B cell (primary cell): ENCODE results near the gene ARHGAP15. TPM values are rescaled to one million over a fixed set of nuclear protein-coding genes. Genes with fewer than 3 reads are reported as not detected.

Experiments used
- ATAC-seq: fragments of 200-7000 bp; cut with Tn5 transposase; one replicate; pipeline ENCODE4 v1.10.0; 2021; ENCODE audit warnings: low read depth, mild to moderate bottlenecking, moderate number of reproducible peaks, moderate library complexity
- CTCF ChIA-PET: fragments of 350-600 bp; sonication (Branson Sonifier 250); formaldehyde crosslinking; loops from one replicate; lab custom pipeline; 2021; ENCODE audit warnings: antibody characterized with exemption, inconsistent platforms; lab: Charles Lee
- POLR2A ChIA-PET: fragments of 350-600 bp; sonication (Branson Sonifier 250); formaldehyde crosslinking; loops from one replicate; lab custom pipeline; 2021; ENCODE audit warnings: antibody characterized with exemption; lab: Charles Lee
- DNase-seq: peaks from one replicate; pipeline ENCODE4 v3.0.0; 2013
- H2AFZ ChIP-seq: 2 replicates; pipeline ENCODE4 v1.6.1; 2012; ENCODE audit warnings: mild to moderate bottlenecking, low read depth, low read length; ENCODE audit not compliant: insufficient read depth, poor library complexity, severe bottlenecking
- H3K27ac ChIP-seq, 2 donors: 1 replicate in 1 of 2; 2 replicates in 1 of 2; pipeline ENCODE4 v1.5.1; 2012 to 2013; ENCODE audit warnings: low read length in 2 of 2, mild to moderate bottlenecking in 2 of 2, moderate library complexity in 1 of 2
- H3K27me3 ChIP-seq, 4 experiments: fragments of 200-600 bp in 1 of 4; sonication (generic) in 1 of 4; replicated peaks in 1 of 4; 1 replicate in 2 of 4; 2 replicates in 2 of 4; pipeline versions ENCODE4 v1.6.1 to v1.7.0; 2013 to 2016; ENCODE audit warnings: low read length in 3 of 4, mild to moderate bottlenecking in 2 of 4, mixed read lengths in 1 of 4, moderate library complexity in 1 of 4; ENCODE audit not compliant: insufficient read depth in 4 of 4, control insufficient read depth in 3 of 4; ENCODE audit errors: control extremely low read depth in 1 of 4
- H3K36me3 ChIP-seq, 2 experiments: replicated peaks in 1 of 2; 1 replicate in 1 of 2; 2 replicates in 1 of 2; pipeline versions ENCODE4 v1.6.1 to v1.7.1; 2013; ENCODE audit warnings: low read length in 1 of 2; ENCODE audit not compliant: insufficient read depth in 2 of 2, control insufficient read depth in 1 of 2; ENCODE audit errors: control extremely low read depth in 1 of 2, extremely low read depth in 1 of 2
- H3K4me1 ChIP-seq, 2 donors: fragments of 200-600 bp in 1 of 2; sonication (generic) in 1 of 2; 1 replicate in 1 of 2; 2 replicates in 1 of 2; pipeline versions ENCODE4 v1.5.1 to v1.6.1; 2013 to 2017; ENCODE audit warnings: low read length in 2 of 2; ENCODE audit not compliant: control insufficient read depth in 2 of 2, insufficient read depth in 2 of 2
- H3K4me2 ChIP-seq: replicated peaks from 2 replicates; pipeline ENCODE3; 2012; ENCODE audit warnings: mild to moderate bottlenecking, low read depth, low read length; ENCODE audit not compliant: poor library complexity, severe bottlenecking
- H3K4me3 ChIP-seq, 5 experiments: fragments of 200-600 bp in 1 of 5; sonication (generic) in 1 of 5; 1 replicate in 3 of 5; 2 replicates in 2 of 5; pipeline versions ENCODE4 v1.5.1 to v1.7.0; 2011 to 2016; ENCODE audit warnings: low read length in 4 of 5, mild to moderate bottlenecking in 4 of 5, low read depth in 2 of 5, control low read depth in 1 of 5, moderate library complexity in 1 of 5; ENCODE audit not compliant: insufficient read depth in 1 of 5; ENCODE audit errors: control extremely low read depth in 1 of 5, extremely low read depth in 1 of 5
- H3K79me2 ChIP-seq: fragments of 200-600 bp; sonication (generic); one replicate; pipeline ENCODE4 v1.6.0; 2016; ENCODE audit warnings: low read length; ENCODE audit not compliant: control insufficient read depth, insufficient read depth
- H3K9ac ChIP-seq: fragments of 200-600 bp; sonication (generic); 2 replicates; pipeline ENCODE4 v1.6.1; 2017; ENCODE audit warnings: mild to moderate bottlenecking, low read length, moderate library complexity
- H3K9me3 ChIP-seq, 3 donors: one replicate each; pipeline versions ENCODE4 v1.6.1 to v1.7.1; 2013; ENCODE audit warnings: low read length in 2 of 3; ENCODE audit not compliant: control insufficient read depth in 2 of 3, insufficient read depth in 1 of 3; ENCODE audit errors: control extremely low read depth in 1 of 3
- H4K20me1 ChIP-seq: 2 replicates; pipeline ENCODE4 v1.6.0; 2012; ENCODE audit warnings: mild to moderate bottlenecking, low read length; ENCODE audit not compliant: insufficient read depth, control insufficient read depth, poor library complexity, severe bottlenecking
- H3K27ac Mint-ChIP-seq: one replicate; pipeline ENCODE4 v1.8.0; 2021; ENCODE audit warnings: mixed read lengths
- H3K27me3 Mint-ChIP-seq: one replicate; pipeline ENCODE4 v1.8.0; 2021; ENCODE audit warnings: mixed read lengths
- H3K4me1 Mint-ChIP-seq: one replicate; pipeline ENCODE4 v1.8.0; 2021; ENCODE audit warnings: mixed read lengths
- H3K4me3 Mint-ChIP-seq: one replicate; pipeline ENCODE4 v1.8.0; 2021; ENCODE audit warnings: mixed read lengths
- H3K9me3 Mint-ChIP-seq: one replicate; pipeline ENCODE4 v1.8.0; 2022; ENCODE audit warnings: mixed read lengths; ENCODE audit not compliant: insufficient read depth
- EZH2 ChIP-seq: IDR thresholded peaks from 2 replicates; pipeline ENCODE4 v1.6.1; 2012; ENCODE audit warnings: borderline replicate concordance, low read depth, mild to moderate bottlenecking, moderate library complexity, low read length; ENCODE audit not compliant: insufficient read depth, poor library complexity, severe bottlenecking
- WGBS: methylation state at CpG from one replicate; pipeline ENCODE4 v1.1.5; 2013; ENCODE audit warnings: missing lambda C conversion rate; ENCODE audit not compliant: insufficient coverage; 5-methylcytosine and 5-hydroxymethylcytosine counted together
- intact Hi-C: fragments of 100-400 bp; cut with micrococcal nuclease; formaldehyde crosslinking; loops from one replicate; pipeline ENCODE4 v1.10.0; 2022
- polyA plus RNA-seq: library from polyadenylated mRNA; depleted of rRNA; stranded (reverse); fragments of >200 nt; gene quantifications from 2 replicates; pipeline ENCODE4 v1.2.3, GENCODE V29; 2012
- total RNA-seq, 2 donors: library from RNA; stranded (reverse); fragments of 120-200 nt in 1 of 2; gene quantifications; 1 replicate in 1 of 2; 2 replicates in 1 of 2; pipeline versions ENCODE4 v1.2.3 to v1.2.4, GENCODE V29; 2013 to 2022
- TF ChIP-seq, protein P1 (sequence below): fragments of 200-600 bp; IDR thresholded peaks from one replicate; pipeline ENCODE4 v1.8.0; 2022; ENCODE audit warnings: antibody characterized with exemption, mild to moderate bottlenecking

Gene ARHGAP15
- total and polyA plus RNA-seq, 2 donors (not counting 1 experiment from before 2014, with no cell fraction given) = 58.6 to 187 TPM

GRCh38 chr2:143160732-143161707 is 31.8 kb downstream of the ARHGAP15 start:
- 100% methylated on average over 3 of the region's 8 CpGs for WGBS
- H3K9me3 ChIP-seq = no peaks in the 10 kb centered on the region
- CTCF ChIA-PET = interaction anchor here (0.8 to 12.7 kb wide), 27 partner anchors 10 to 127 kb away, joined by 3 to 196 read pairs (median 7); partner anchors contain the start of gene ARHGAP15
- H3K9ac ChIP-seq = no peak overlapping the region
- no peak overlapping the region for H2AFZ ChIP-seq
- H3K27ac ChIP-seq = peak overlapping the region in 1 of 2 donors; percentile 42
- H3K27me3 ChIP-seq = no peaks in the 10 kb centered on the region
- POLR2A ChIA-PET = no interaction called here
- TF ChIP-seq, protein P1, sequence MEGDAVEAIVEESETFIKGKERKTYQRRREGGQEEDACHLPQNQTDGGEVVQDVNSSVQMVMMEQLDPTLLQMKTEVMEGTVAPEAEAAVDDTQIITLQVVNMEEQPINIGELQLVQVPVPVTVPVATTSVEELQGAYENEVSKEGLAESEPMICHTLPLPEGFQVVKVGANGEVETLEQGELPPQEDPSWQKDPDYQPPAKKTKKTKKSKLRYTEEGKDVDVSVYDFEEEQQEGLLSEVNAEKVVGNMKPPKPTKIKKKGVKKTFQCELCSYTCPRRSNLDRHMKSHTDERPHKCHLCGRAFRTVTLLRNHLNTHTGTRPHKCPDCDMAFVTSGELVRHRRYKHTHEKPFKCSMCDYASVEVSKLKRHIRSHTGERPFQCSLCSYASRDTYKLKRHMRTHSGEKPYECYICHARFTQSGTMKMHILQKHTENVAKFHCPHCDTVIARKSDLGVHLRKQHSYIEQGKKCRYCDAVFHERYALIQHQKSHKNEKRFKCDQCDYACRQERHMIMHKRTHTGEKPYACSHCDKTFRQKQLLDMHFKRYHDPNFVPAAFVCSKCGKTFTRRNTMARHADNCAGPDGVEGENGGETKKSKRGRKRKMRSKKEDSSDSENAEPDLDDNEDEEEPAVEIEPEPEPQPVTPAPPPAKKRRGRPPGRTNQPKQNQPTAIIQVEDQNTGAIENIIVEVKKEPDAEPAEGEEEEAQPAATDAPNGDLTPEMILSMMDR = no peak
- TF ChIP-seq EZH2 = no peak
- Mint-ChIP-seq H3K4me3 (no peak overlapping the region), H3K27ac (peak overlapping the region; percentile 60), H3K9me3 (no peaks in the 10 kb centered on the region), H3K4me1 (peaks cover 75% of the 10 kb centered on the region), H3K27me3 (no peaks in the 10 kb centered on the region)
- H3K4me2 ChIP-seq = no peak overlapping the region
- H3K79me2 ChIP-seq = peaks cover 85% of the 10 kb centered on the region
- DNase-seq (no peak), ATAC-seq (no peak)
- H3K4me3 ChIP-seq = no peak overlapping the region
- peaks cover 48 to 63% of the 10 kb centered on the region in 2 donors for H3K4me1 ChIP-seq
- peaks cover 23% of the 10 kb centered on the region for H4K20me1 ChIP-seq
- intact Hi-C loops = loop anchor here (5.0 kb wide), 1 partner anchor 129 kb away; no protein-coding TSS in a partner anchor
- H3K36me3 ChIP-seq = peaks cover 13 to 37% of the 10 kb centered on the region in 2 experiments
